HL-60 (cell line): ENCODE measurements around the gene JAKMIP1.

Experiments
- DNase-seq, 2 experiments: peaks; one replicate each; pipeline ENCODE4 v3.0.0-alpha.2; 2010 to 2020; ENCODE audit warnings: low read depth in 1 of 2, low spot score in 1 of 2
- H3K27ac ChIP-seq: fragments of 250-450 bp; sonication (Bioruptor Pico); replicated peaks from 2 replicates; pipeline ENCODE4 v1.5.1; 2020; ENCODE audit warnings: mild to moderate bottlenecking, moderate library complexity
- H3K27me3 ChIP-seq: fragments of 250-450 bp; sonication (Bioruptor Pico); 2 replicates; pipeline ENCODE4 v1.5.1; 2021; ENCODE audit warnings: mild to moderate bottlenecking, moderate library complexity; ENCODE audit not compliant: insufficient read depth, poor library complexity, severe bottlenecking
- H3K4me3 ChIP-seq: replicated peaks from 2 replicates; pipeline ENCODE4 v1.5.1; 2011; ENCODE audit warnings: mild to moderate bottlenecking, control low read depth, low read length; ENCODE audit not compliant: insufficient read depth
- GABPA ChIP-seq: IDR thresholded peaks from 2 replicates; pipeline ENCODE4 v1.6.1; 2012; ENCODE audit warnings: low read depth
- POLR2AphosphoS5 ChIP-seq: IDR thresholded peaks from 2 replicates; pipeline ENCODE4 v1.6.1; 2012; ENCODE audit warnings: low read depth
- SPI1 ChIP-seq: IDR thresholded peaks from 2 replicates; pipeline ENCODE4 v1.6.1; 2012; ENCODE audit warnings: low read depth, mild to moderate bottlenecking, borderline replicate concordance
- TF ChIP-seq, protein P1 (sequence below): IDR thresholded peaks from one replicate; pipeline ENCODE4 v1.5.1; 2011; ENCODE audit warnings: low read length, control low read depth, inconsistent platforms; ENCODE audit not compliant: insufficient read depth
- TF ChIP-seq, protein P2 (sequence below): IDR thresholded peaks from 2 replicates; pipeline ENCODE4 v1.6.1; 2012; ENCODE audit warnings: low read depth; ENCODE audit not compliant: insufficient replicate concordance

Gene JAKMIP1

GRCh38 chr4:6230827-6231662 lies 30.7 kb upstream of the JAKMIP1 start:
- no peaks in the 10 kb centered on the region for H3K27me3 ChIP-seq
- no peak overlapping the region for H3K4me3 ChIP-seq
- TF ChIP-seq, protein P1, sequence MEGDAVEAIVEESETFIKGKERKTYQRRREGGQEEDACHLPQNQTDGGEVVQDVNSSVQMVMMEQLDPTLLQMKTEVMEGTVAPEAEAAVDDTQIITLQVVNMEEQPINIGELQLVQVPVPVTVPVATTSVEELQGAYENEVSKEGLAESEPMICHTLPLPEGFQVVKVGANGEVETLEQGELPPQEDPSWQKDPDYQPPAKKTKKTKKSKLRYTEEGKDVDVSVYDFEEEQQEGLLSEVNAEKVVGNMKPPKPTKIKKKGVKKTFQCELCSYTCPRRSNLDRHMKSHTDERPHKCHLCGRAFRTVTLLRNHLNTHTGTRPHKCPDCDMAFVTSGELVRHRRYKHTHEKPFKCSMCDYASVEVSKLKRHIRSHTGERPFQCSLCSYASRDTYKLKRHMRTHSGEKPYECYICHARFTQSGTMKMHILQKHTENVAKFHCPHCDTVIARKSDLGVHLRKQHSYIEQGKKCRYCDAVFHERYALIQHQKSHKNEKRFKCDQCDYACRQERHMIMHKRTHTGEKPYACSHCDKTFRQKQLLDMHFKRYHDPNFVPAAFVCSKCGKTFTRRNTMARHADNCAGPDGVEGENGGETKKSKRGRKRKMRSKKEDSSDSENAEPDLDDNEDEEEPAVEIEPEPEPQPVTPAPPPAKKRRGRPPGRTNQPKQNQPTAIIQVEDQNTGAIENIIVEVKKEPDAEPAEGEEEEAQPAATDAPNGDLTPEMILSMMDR: no peak
- TF ChIP-seq SPI1 (no peak), GABPA (no peak), POLR2AphosphoS5 (no peak)
- TF ChIP-seq, protein P2, sequence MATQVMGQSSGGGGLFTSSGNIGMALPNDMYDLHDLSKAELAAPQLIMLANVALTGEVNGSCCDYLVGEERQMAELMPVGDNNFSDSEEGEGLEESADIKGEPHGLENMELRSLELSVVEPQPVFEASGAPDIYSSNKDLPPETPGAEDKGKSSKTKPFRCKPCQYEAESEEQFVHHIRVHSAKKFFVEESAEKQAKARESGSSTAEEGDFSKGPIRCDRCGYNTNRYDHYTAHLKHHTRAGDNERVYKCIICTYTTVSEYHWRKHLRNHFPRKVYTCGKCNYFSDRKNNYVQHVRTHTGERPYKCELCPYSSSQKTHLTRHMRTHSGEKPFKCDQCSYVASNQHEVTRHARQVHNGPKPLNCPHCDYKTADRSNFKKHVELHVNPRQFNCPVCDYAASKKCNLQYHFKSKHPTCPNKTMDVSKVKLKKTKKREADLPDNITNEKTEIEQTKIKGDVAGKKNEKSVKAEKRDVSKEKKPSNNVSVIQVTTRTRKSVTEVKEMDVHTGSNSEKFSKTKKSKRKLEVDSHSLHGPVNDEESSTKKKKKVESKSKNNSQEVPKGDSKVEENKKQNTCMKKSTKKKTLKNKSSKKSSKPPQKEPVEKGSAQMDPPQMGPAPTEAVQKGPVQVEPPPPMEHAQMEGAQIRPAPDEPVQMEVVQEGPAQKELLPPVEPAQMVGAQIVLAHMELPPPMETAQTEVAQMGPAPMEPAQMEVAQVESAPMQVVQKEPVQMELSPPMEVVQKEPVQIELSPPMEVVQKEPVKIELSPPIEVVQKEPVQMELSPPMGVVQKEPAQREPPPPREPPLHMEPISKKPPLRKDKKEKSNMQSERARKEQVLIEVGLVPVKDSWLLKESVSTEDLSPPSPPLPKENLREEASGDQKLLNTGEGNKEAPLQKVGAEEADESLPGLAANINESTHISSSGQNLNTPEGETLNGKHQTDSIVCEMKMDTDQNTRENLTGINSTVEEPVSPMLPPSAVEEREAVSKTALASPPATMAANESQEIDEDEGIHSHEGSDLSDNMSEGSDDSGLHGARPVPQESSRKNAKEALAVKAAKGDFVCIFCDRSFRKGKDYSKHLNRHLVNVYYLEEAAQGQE: no peak
- no peak overlapping the region for H3K27ac ChIP-seq
- no peak for DNase-seq

DNA sequence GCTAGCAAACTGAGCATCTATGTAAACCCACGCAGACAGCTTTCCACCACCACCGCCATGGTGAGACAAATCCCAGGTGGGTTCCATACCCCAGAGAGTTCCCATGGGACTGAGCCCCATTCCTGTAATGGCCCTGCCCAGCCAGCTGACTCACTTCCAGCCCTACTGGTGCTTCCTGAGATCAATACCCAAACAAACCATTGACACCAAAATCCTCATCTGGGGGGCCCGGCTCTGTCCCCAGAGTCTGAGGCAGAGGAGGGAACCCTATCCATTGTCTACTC lies 30.1 kb upstream of the JAKMIP1 start:
- H3K4me3 ChIP-seq: no peak overlapping the region
- H3K27ac ChIP-seq: no peak overlapping the region
- no peak for DNase-seq
- H3K27me3 ChIP-seq: no peaks in the 10 kb centered on the region
- TF ChIP-seq SPI1 (no peak), GABPA (no peak)

DNA sequence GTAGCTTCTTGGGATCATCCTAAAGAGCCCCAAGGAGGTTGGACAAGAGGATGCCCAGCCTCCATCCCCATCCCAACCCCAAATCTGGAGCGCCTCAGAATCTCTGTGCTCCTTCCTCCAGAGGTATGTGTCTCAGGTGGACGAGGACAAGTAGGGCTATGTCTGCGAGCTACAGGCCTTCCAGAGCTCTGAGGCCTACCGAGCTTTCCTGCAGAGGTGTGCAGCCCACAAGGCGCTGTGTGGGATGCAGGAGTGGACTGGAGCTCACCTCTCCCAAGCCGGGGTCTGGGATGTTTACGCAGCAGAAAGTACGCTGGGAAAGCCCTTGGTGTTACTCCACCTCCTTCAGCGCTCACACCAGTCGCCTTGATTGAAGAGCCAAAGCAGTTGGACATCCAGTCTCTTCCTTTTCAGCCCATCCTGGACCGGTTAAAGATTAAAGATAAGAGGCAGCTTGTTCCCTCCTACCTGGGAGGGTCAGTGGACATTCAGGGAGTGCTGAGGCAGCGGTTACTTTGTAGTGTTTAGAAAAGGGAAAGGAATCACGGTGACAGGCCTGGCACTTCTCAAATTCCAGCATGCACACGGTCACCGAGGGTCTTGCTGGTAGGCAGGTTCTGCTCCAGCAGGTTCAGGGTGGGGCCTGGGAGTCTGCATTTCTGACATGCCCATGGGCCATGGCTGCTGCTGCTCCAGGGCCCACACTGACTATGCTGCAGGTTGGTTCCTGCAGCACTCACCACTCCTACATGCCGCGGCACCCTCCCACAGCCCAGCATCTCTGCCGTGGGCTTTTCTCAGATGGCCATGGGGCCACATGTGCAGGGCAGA lies 29.5 kb upstream of the JAKMIP1 start:
- Histone ChIP-seq H3K4me3 (no peak overlapping the region), H3K27ac (no peak overlapping the region), H3K27me3 (no peaks in the 10 kb centered on the region)
- TF ChIP-seq, protein P2: no peak
- TF ChIP-seq GABPA (no peak), POLR2AphosphoS5 (no peak), SPI1 (no peak)
- TF ChIP-seq, protein P1: no peak
- no peak for DNase-seq

- Histone ChIP-seq H3K4me3 (no peak overlapping the region), H3K27ac (no peak overlapping the region), H3K27me3 (no peaks in the 10 kb centered on the region)
- TF ChIP-seq POLR2AphosphoS5 (no peak), GABPA (no peak), SPI1 (no peak)
- TF ChIP-seq, protein P2: no peak
- TF ChIP-seq, protein P1: no peak
- DNase-seq: no peak
Measured at GRCh38 chr4:6229095-6229494, 28.7 kb upstream of the JAKMIP1 start.
